ENCODE data around the gene FHAD1.

GRCh38 chr1:15255582-15256149 is 8.6 kb downstream of the FHAD1 start:
- TF ChIP-seq CTCF (IDR thresholded peaks at IDR 0.05) = no peak
- TF ChIP-seq POLR2A (IDR thresholded peaks at IDR 0.05) = no peak

Data from Peyer's patch (tissue), 4 donors.